DOHH2 (cell line): ENCODE measurements around the gene CREB1.

Source experiments
- EZH2phosphoT487 ChIP-seq: fragments of 200-600 bp; sonication (generic); IDR thresholded peaks from 2 replicates; pipeline ENCODE4 v1.6.1; 2017; ENCODE audit warnings: borderline replicate concordance, mild to moderate bottlenecking, antibody characterized with exemption, low read length, moderate library complexity, mixed read lengths
- TF ChIP-seq, protein P1 (sequence below): fragments of 200-600 bp; sonication (generic); IDR thresholded peaks from one replicate; pipeline ENCODE4 v1.5.1; 2014; ENCODE audit warnings: antibody characterized with exemption, mild to moderate bottlenecking, low read depth, low read length; ENCODE audit not compliant: poor library complexity, severe bottlenecking

DNA sequence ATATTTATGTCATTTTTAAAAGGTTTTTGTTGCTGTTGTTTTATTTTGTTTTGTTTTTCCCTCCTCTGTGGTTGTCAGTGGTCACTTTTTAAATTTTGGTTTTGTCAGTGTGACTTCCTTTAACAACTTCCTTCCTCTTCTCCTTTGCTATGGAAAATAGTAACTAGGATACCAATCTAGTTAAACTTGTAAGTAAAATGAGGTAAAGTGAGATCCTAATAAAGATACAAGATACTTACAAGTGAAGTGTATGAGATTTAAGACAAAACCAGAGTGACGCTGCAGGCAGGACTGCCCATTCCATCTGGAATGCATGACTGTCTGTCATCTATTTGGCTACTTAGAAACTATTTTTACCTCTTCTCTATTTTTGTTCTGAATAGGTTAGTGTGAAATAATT is 30.6 kb upstream of the CREB1 start:
- TF ChIP-seq, protein P1, sequence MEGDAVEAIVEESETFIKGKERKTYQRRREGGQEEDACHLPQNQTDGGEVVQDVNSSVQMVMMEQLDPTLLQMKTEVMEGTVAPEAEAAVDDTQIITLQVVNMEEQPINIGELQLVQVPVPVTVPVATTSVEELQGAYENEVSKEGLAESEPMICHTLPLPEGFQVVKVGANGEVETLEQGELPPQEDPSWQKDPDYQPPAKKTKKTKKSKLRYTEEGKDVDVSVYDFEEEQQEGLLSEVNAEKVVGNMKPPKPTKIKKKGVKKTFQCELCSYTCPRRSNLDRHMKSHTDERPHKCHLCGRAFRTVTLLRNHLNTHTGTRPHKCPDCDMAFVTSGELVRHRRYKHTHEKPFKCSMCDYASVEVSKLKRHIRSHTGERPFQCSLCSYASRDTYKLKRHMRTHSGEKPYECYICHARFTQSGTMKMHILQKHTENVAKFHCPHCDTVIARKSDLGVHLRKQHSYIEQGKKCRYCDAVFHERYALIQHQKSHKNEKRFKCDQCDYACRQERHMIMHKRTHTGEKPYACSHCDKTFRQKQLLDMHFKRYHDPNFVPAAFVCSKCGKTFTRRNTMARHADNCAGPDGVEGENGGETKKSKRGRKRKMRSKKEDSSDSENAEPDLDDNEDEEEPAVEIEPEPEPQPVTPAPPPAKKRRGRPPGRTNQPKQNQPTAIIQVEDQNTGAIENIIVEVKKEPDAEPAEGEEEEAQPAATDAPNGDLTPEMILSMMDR = no peak
- no peak for TF ChIP-seq EZH2phosphoT487
